Measurements from ENCODE around the gene UGGT1. TPM values are rescaled to one million over a fixed set of nuclear protein-coding genes. Genes with fewer than 3 reads are reported as not detected.

UGGT1 gene
- polyA plus RNA-seq, 2 of the 4 experiments (the other 2 are of a cell fraction), result 24.2 to 56.4 TPM

DNA sequence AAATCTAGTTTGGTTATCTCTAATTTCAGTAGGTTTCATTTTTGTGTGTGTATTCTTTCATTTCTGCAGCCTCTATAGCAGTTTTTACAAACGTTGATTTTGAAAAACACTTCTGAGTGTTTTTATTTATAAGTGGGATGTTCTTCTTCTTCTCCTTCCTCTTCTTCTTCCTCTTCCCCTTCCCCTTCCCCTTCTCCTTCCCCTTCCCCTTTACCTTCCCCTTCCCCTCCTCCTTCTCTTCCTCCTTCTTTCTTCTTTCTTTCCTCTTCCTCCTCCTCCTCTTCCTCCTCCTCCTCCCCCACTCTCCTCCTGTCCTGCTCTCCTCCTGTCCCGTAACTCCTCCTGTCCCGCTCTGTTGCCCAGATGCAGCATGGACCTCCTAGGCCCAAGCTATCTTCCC lies 4.2 kb downstream of the UGGT1 start:
- H3K27ac ChIP-seq, result no peak overlapping the region
- POLR2A ChIA-PET, result no interaction called here
- no peak overlapping the region for H3K4me3 ChIP-seq
- no peaks in the 10 kb centered on the region for H3K9me3 ChIP-seq
- ATAC-seq, result no peak
- TF ChIP-seq CBX8 (IDR thresholded peaks at IDR 0.05) (no peak), EHMT2 (IDR thresholded peaks at IDR 0.05; ENCODE audit: low read depth) (no peak), RNF2 (IDR thresholded peaks at IDR 0.05; ENCODE audit: borderline replicate concordance, low read depth) (no peak), FOSL2 (IDR thresholded peaks at IDR 0.05) (no peak), FOSL2 (CRISPR knock-in tag; IDR thresholded peaks at IDR 0.05) (no peak), RFX5 (IDR thresholded peaks at IDR 0.05) (no peak), HDAC2 (IDR thresholded peaks at IDR 0.05) (no peak), CHD4 (IDR thresholded peaks at IDR 0.05; ENCODE audit: borderline replicate concordance) (no peak), JUNB (IDR thresholded peaks at IDR 0.05) (no peak), EP300 (IDR thresholded peaks at IDR 0.05) (no peak), SREBF2 (IDR thresholded peaks at IDR 0.05) (no peak), POLR2A (IDR thresholded peaks at IDR 0.05; ENCODE audit: low read length) (no peak), PHF8 (IDR thresholded peaks at IDR 0.05; ENCODE audit: borderline replicate concordance, low read depth) (no peak), TP53 (CRISPR knock-in tag; IDR thresholded peaks at IDR 0.05) (no peak), ZFP36 (IDR thresholded peaks at IDR 0.05; ENCODE audit: borderline replicate concordance, partially characterized antibody) (no peak), NPAS2 (CRISPR knock-in tag; IDR thresholded peaks at IDR 0.05; ENCODE audit: borderline replicate concordance) (no peak), HEYL (CRISPR knock-in tag; IDR thresholded peaks at IDR 0.05) (no peak)
- TF ChIP-seq, protein P1, sequence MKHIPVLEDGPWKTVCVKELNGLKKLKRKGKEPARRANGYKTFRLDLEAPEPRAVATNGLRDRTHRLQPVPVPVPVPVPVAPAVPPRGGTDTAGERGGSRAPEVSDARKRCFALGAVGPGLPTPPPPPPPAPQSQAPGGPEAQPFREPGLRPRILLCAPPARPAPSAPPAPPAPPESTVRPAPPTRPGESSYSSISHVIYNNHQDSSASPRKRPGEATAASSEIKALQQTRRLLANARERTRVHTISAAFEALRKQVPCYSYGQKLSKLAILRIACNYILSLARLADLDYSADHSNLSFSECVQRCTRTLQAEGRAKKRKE (CRISPR knock-in tag; IDR thresholded peaks at IDR 0.05; ENCODE audit: low read depth), result no peak
- TF ChIP-seq, protein P2, sequence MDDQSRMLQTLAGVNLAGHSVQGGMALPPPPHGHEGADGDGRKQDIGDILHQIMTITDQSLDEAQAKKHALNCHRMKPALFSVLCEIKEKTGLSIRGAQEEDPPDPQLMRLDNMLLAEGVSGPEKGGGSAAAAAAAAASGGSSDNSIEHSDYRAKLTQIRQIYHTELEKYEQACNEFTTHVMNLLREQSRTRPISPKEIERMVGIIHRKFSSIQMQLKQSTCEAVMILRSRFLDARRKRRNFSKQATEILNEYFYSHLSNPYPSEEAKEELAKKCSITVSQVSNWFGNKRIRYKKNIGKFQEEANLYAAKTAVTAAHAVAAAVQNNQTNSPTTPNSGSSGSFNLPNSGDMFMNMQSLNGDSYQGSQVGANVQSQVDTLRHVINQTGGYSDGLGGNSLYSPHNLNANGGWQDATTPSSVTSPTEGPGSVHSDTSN (IDR thresholded peaks at IDR 0.05), result no peak
- TF ChIP-seq, protein P3, sequence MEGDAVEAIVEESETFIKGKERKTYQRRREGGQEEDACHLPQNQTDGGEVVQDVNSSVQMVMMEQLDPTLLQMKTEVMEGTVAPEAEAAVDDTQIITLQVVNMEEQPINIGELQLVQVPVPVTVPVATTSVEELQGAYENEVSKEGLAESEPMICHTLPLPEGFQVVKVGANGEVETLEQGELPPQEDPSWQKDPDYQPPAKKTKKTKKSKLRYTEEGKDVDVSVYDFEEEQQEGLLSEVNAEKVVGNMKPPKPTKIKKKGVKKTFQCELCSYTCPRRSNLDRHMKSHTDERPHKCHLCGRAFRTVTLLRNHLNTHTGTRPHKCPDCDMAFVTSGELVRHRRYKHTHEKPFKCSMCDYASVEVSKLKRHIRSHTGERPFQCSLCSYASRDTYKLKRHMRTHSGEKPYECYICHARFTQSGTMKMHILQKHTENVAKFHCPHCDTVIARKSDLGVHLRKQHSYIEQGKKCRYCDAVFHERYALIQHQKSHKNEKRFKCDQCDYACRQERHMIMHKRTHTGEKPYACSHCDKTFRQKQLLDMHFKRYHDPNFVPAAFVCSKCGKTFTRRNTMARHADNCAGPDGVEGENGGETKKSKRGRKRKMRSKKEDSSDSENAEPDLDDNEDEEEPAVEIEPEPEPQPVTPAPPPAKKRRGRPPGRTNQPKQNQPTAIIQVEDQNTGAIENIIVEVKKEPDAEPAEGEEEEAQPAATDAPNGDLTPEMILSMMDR (IDR thresholded peaks at IDR 0.05), result no peak
- TF ChIP-seq, protein P4, sequence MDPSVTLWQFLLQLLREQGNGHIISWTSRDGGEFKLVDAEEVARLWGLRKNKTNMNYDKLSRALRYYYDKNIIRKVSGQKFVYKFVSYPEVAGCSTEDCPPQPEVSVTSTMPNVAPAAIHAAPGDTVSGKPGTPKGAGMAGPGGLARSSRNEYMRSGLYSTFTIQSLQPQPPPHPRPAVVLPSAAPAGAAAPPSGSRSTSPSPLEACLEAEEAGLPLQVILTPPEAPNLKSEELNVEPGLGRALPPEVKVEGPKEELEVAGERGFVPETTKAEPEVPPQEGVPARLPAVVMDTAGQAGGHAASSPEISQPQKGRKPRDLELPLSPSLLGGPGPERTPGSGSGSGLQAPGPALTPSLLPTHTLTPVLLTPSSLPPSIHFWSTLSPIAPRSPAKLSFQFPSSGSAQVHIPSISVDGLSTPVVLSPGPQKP (IDR thresholded peaks at IDR 0.05; ENCODE audit: low read depth, low read length), result no peak
- CTCF ChIA-PET, result interaction anchor here (1.1 kb wide), 1 partner anchor 56 kb away, joined by 4 read pairs; no protein-coding TSS in a partner anchor
- no peak overlapping the region for H3K4me2 ChIP-seq
- no peak for DNase-seq (ENCODE audit: low read depth in 1 of 2, low spot score in 1 of 2)
- H3K4me1 ChIP-seq, result peaks cover 10% of the 10 kb centered on the region; the same call in 2 of the 3 replicates
- no peak for FAIRE-seq
- WGBS (ENCODE audit: missing lambda C conversion rate), result 55% methylated on average over 3 of the region's 3 CpGs

DNA sequence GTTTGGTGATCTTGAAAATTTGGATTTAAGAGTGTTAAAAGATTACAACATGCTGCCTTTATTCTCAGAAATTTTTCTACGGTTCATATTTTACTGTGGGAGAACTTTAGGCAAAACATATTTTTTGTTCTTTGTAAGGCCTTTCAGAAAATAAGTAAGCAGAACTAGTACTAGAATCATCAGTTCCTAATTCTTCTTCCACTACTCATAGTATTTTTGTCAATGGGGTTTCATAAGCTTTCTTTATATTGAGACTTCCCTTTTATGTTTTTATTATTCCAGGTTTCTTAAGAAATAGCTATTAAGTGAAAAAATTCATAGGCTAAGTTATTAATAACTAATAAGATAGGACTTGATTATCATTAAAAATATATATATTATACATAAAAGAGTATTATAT lies 12.4 kb downstream of the UGGT1 start:
- WGBS (ENCODE audit: missing lambda C conversion rate), result 96% methylated on average over 1 of the region's 1 CpG
- H3K4me3 ChIP-seq, result no peak overlapping the region
- H3K27ac ChIP-seq, result no peak overlapping the region
- ATAC-seq, result no peak
- no peak for FAIRE-seq
- ChIA-PET POLR2A (interaction anchor here (2.1 kb wide), 1 partner anchor 12 kb away, joined by 8 read pairs; the partner anchor contains the start of gene UGGT1), CTCF (no interaction called here)
- no peak for DNase-seq (ENCODE audit: low read depth in 1 of 2, low spot score in 1 of 2)
- H3K4me2 ChIP-seq, result no peak overlapping the region
- H3K4me1 ChIP-seq, result no peaks in the 10 kb centered on the region
- no peaks in the 10 kb centered on the region for H3K9me3 ChIP-seq
- TF ChIP-seq RNF2 (IDR thresholded peaks at IDR 0.05; ENCODE audit: borderline replicate concordance, low read depth) (no peak), POLR2A (IDR thresholded peaks at IDR 0.05; ENCODE audit: low read length) (no peak), RFX5 (IDR thresholded peaks at IDR 0.05) (no peak), RCOR1 (IDR thresholded peaks at IDR 0.05; ENCODE audit: low read depth, low read length) (no peak), ZSCAN20 (CRISPR knock-in tag; IDR thresholded peaks at IDR 0.05) (no peak), ZNF302 (CRISPR knock-in tag; IDR thresholded peaks at IDR 0.05) (no peak), HOXB13 (CRISPR knock-in tag; IDR thresholded peaks at IDR 0.05; ENCODE audit: low read depth) (no peak), RAD21 (conservative IDR thresholded peaks at IDR 0.05 in 1 of 2, IDR thresholded peaks at IDR 0.05 in 1 of 2) (no peak), POLR2AphosphoS2 (conservative IDR thresholded peaks at IDR 0.05; ENCODE audit: low read length) (no peak), ZC3H11A (IDR thresholded peaks at IDR 0.05) (no peak), EHMT2 (IDR thresholded peaks at IDR 0.05; ENCODE audit: low read depth) (no peak)
- TF ChIP-seq, protein P5, sequence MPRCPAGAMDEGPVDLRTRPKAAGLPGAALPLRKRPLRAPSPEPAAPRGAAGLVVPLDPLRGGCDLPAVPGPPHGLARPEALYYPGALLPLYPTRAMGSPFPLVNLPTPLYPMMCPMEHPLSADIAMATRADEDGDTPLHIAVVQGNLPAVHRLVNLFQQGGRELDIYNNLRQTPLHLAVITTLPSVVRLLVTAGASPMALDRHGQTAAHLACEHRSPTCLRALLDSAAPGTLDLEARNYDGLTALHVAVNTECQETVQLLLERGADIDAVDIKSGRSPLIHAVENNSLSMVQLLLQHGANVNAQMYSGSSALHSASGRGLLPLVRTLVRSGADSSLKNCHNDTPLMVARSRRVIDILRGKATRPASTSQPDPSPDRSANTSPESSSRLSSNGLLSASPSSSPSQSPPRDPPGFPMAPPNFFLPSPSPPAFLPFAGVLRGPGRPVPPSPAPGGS (IDR thresholded peaks at IDR 0.05), result no peak

Measured in A549 (cell line).